Stomach (tissue), 4 donors: ENCODE data around the gene SLC25A26.

ENCODE experiments used
- EP300 ChIP-seq: sonication (generic); formaldehyde crosslinking; IDR thresholded peaks from one replicate; pipeline ENCODE4 v1.6.1; 2017; ENCODE audit warnings: antibody characterized with exemption
- POLR2A ChIP-seq, 4 donors: fragments of 450-650 bp; IDR thresholded peaks; one replicate each; pipeline ENCODE4 v1.6.1; 2016; ENCODE audit warnings: antibody characterized with exemption in 4 of 4, control low read depth in 2 of 4, mild to moderate bottlenecking in 1 of 4, moderate library complexity in 1 of 4
- POLR2AphosphoS5 ChIP-seq, 3 donors: sonication (generic); formaldehyde crosslinking; IDR thresholded peaks; one replicate each; pipeline ENCODE4 v1.6.1; 2016; ENCODE audit warnings: antibody characterized with exemption in 3 of 3
- TF ChIP-seq, protein P1 (sequence below), 7 experiments: fragments of 450-650 bp in 4 of 7; fragments of 200-600 bp in 3 of 7; sonication (generic) in 3 of 7; IDR thresholded peaks; one replicate each; pipeline ENCODE4 v1.5.1; 2016 to 2019; ENCODE audit warnings: antibody characterized with exemption in 7 of 7, control low read depth in 2 of 7, mild to moderate bottlenecking in 1 of 7

DNA sequence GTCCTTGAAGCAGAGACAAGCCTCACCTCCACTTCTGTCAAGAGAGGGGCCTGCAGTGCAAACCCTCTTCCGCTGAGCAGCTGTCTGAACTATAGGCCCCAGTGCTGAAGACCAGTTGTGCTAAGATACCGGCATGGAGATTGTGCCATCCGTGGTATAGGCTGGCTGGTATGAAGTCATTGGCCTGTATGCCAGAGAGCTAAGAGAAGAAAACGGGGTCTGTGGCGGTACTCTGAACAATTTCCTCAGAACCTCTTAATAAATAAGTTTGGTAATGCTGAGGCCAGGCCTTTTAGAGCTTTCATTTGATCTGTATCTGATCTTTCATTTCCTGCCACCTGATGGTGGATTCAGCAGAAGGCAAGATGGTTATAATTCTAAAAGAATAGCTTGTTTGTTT, 157.0 kb downstream of the SLC25A26 start:
- TF ChIP-seq EP300 (no peak), POLR2A (IDR thresholded peaks at IDR 0.05) (no peak), POLR2AphosphoS5 (IDR thresholded peaks at IDR 0.05) (no peak)
- TF ChIP-seq, protein P1, sequence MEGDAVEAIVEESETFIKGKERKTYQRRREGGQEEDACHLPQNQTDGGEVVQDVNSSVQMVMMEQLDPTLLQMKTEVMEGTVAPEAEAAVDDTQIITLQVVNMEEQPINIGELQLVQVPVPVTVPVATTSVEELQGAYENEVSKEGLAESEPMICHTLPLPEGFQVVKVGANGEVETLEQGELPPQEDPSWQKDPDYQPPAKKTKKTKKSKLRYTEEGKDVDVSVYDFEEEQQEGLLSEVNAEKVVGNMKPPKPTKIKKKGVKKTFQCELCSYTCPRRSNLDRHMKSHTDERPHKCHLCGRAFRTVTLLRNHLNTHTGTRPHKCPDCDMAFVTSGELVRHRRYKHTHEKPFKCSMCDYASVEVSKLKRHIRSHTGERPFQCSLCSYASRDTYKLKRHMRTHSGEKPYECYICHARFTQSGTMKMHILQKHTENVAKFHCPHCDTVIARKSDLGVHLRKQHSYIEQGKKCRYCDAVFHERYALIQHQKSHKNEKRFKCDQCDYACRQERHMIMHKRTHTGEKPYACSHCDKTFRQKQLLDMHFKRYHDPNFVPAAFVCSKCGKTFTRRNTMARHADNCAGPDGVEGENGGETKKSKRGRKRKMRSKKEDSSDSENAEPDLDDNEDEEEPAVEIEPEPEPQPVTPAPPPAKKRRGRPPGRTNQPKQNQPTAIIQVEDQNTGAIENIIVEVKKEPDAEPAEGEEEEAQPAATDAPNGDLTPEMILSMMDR (IDR thresholded peaks at IDR 0.05): no peak
